Spleen (tissue), 7 donors: Measurements from ENCODE around the gene IGFBP3.

Source experiments
- POLR2A ChIP-seq, 3 donors: fragments of 450-650 bp; IDR thresholded peaks; one replicate each; pipeline ENCODE4 v1.5.1; 2017; ENCODE audit warnings: antibody characterized with exemption in 3 of 3, mild to moderate bottlenecking in 1 of 3
- POLR2AphosphoS5 ChIP-seq, 3 donors: sonication (generic); formaldehyde crosslinking; IDR thresholded peaks; one replicate each; pipeline ENCODE4 v1.5.1; 2017; ENCODE audit warnings: antibody characterized with exemption in 3 of 3
- TF ChIP-seq, protein P1 (sequence below), 11 experiments: fragments of 200-600 bp in 7 of 11; fragments of 450-650 bp in 4 of 11; sonication (generic) in 4 of 11; IDR thresholded peaks in 8 of 11; conservative IDR thresholded peaks in 3 of 11; 1 replicate in 7 of 11; 2 replicates in 4 of 11; pipeline versions ENCODE4 v1.4.0 to v1.8.0; 2016 to 2021; ENCODE audit warnings: antibody characterized with exemption in 11 of 11, inconsistent platforms in 4 of 11, mild to moderate bottlenecking in 1 of 11
- donor health status: DM: no; HTN: no; CAD: no; lungs with moderate emphysema.
- donor health status: DM: no; HTN: no; CAD: no.
- donor health status: DM: no; HTN: no; CAD: no.

DNA sequence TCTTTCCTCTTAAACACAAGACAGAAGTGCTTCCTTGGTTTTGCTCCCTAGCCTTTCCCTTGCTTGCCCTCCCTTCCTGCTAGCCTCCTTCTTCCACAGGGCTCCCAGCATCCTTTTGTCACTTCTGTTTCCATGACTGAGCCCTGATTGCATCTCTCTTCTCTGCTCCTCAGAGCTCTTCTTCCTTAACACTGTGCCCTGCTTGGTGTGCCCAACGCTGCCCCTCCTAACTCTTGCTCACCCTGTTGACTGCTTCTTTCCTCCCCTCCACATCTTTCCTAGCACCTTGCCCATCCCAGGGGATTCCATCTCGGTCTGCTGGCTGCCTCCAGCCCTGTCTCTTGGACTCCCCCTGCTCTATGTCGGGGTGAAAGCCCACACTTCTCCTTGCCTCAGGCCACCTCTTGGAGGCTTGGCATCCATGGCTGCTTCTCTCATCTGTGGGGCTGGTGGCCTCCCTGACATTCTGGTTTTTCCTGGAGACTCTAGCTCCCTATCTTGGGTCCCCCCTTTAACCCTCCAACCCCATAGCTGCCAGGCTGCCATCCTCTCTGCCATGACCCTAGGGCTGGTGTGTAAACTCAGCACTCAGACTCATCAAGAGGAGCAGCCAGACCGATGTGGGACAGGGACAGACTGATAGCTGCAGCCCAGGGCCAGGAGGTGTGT lies 26.9 kb downstream of the IGFBP3 start:
- no peak for TF ChIP-seq POLR2A (IDR thresholded peaks at IDR 0.05)
- TF ChIP-seq, protein P1, sequence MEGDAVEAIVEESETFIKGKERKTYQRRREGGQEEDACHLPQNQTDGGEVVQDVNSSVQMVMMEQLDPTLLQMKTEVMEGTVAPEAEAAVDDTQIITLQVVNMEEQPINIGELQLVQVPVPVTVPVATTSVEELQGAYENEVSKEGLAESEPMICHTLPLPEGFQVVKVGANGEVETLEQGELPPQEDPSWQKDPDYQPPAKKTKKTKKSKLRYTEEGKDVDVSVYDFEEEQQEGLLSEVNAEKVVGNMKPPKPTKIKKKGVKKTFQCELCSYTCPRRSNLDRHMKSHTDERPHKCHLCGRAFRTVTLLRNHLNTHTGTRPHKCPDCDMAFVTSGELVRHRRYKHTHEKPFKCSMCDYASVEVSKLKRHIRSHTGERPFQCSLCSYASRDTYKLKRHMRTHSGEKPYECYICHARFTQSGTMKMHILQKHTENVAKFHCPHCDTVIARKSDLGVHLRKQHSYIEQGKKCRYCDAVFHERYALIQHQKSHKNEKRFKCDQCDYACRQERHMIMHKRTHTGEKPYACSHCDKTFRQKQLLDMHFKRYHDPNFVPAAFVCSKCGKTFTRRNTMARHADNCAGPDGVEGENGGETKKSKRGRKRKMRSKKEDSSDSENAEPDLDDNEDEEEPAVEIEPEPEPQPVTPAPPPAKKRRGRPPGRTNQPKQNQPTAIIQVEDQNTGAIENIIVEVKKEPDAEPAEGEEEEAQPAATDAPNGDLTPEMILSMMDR (IDR thresholded peaks at IDR 0.05 in 8 of 11, conservative IDR thresholded peaks at IDR 0.05 in 3 of 11), result no peak
- TF ChIP-seq POLR2AphosphoS5 (IDR thresholded peaks at IDR 0.05), result no peak
